HepG2 (cell line): ENCODE data around the gene GSDMA. TPM values are rescaled to one million over a fixed set of nuclear protein-coding genes. Genes with fewer than 3 reads are reported as not detected.

Experiments
- CEBPG ChIP-seq: IDR thresholded peaks from 2 replicates; pipeline ENCODE4 v1.6.1; 2016
- E2F1 ChIP-seq: sonication (generic); formaldehyde crosslinking; IDR thresholded peaks from 2 replicates; pipeline ENCODE4 v1.5.0; 2020; ENCODE audit warnings: missing genetic modification reagents
- FLYWCH1 ChIP-seq: sonication (generic); formaldehyde crosslinking; IDR thresholded peaks from 2 replicates; pipeline ENCODE4 v1.8.1; 2023; ENCODE audit warnings: mild to moderate bottlenecking, missing genetic modification reagents
- GATAD1 ChIP-seq: IDR thresholded peaks from 2 replicates; pipeline ENCODE4 v1.6.1; 2016; ENCODE audit warnings: missing genetic modification reagents, missing compliant biosample characterization
- HNF4A ChIP-seq: sonication (generic); formaldehyde crosslinking; IDR thresholded peaks from 2 replicates; pipeline ENCODE4 v1.4.0; 2020; ENCODE audit warnings: missing genetic modification reagents
- JUN ChIP-seq: sonication (generic); formaldehyde crosslinking; IDR thresholded peaks from 2 replicates; pipeline ENCODE4 v1.4.0; 2020; ENCODE audit warnings: mild to moderate bottlenecking, missing genetic modification reagents
- KDM3A ChIP-seq: IDR thresholded peaks from 2 replicates; pipeline ENCODE4 v1.6.1; 2018; ENCODE audit warnings: low read depth, missing compliant biosample characterization
- KLF12 ChIP-seq: sonication (generic); formaldehyde crosslinking; IDR thresholded peaks from 2 replicates; pipeline ENCODE4 v1.4.0; 2020; ENCODE audit warnings: missing genetic modification reagents, borderline replicate concordance
- MAZ ChIP-seq, 2 experiments: sonication (generic) in 1 of 2; formaldehyde crosslinking in 1 of 2; IDR thresholded peaks; 2 replicates each; pipeline versions ENCODE4 v1.5.0 to v1.6.1; 2012 to 2020; ENCODE audit warnings: low read depth in 2 of 2, mild to moderate bottlenecking in 2 of 2, borderline replicate concordance in 1 of 2, improper control_type of control experiment in 1 of 2, low read length in 1 of 2, missing genetic modification reagents in 1 of 2, moderate library complexity in 1 of 2
- MED1 ChIP-seq: sonication (generic); formaldehyde crosslinking; IDR thresholded peaks from 2 replicates; pipeline ENCODE4 v1.4.0; 2020; ENCODE audit warnings: missing genetic modification reagents
- MTA1 ChIP-seq: sonication (generic); formaldehyde crosslinking; IDR thresholded peaks from 2 replicates; pipeline ENCODE4 v1.4.0; 2020; ENCODE audit warnings: missing genetic modification reagents, mild to moderate bottlenecking, borderline replicate concordance
- ONECUT2 ChIP-seq: sonication (generic); formaldehyde crosslinking; IDR thresholded peaks from 2 replicates; pipeline ENCODE4 v1.4.0; 2020; ENCODE audit warnings: missing genetic modification reagents
- TERF1 ChIP-seq: sonication (generic); formaldehyde crosslinking; IDR thresholded peaks from 2 replicates; pipeline ENCODE4 v1.8.0; 2022; ENCODE audit warnings: mild to moderate bottlenecking, missing genetic modification reagents, moderate library complexity
- ZFP37 ChIP-seq: sonication (generic); formaldehyde crosslinking; IDR thresholded peaks from 2 replicates; pipeline ENCODE4 v1.4.0; 2020; ENCODE audit warnings: missing genetic modification reagents, borderline replicate concordance
- ZNF563 ChIP-seq: sonication (generic); formaldehyde crosslinking; IDR thresholded peaks from 2 replicates; pipeline ENCODE4 v1.8.0; 2022; ENCODE audit warnings: mild to moderate bottlenecking, moderate library complexity, missing genetic modification reagents
- ZNF619 ChIP-seq: sonication (generic); formaldehyde crosslinking; IDR thresholded peaks from 2 replicates; pipeline ENCODE4 v1.4.0; 2020; ENCODE audit warnings: mild to moderate bottlenecking, missing genetic modification reagents
- ZNF672 ChIP-seq: sonication (generic); formaldehyde crosslinking; IDR thresholded peaks from 2 replicates; pipeline ENCODE4 v1.8.1; 2022; ENCODE audit warnings: missing genetic modification reagents
- ZNF816 ChIP-seq: sonication (generic); formaldehyde crosslinking; IDR thresholded peaks from 2 replicates; pipeline ENCODE4 v1.8.0; 2022; ENCODE audit warnings: missing genetic modification reagents, mild to moderate bottlenecking, borderline replicate concordance
- polyA plus RNA-seq, 8 experiments: library from polyadenylated mRNA; depleted of rRNA in 3 of 8; stranded (reverse) in 7 of 8; unstranded in 1 of 8; fragments of >200 nt; fragmentation: Illumina TruSeq in 4 of 8; extraction: Trizol in 4 of 8; gene quantifications; 2 replicates each; pipeline versions ENCODE4 v1.2.1 to v1.2.3, GENCODE V29; 2011 to 2016; ENCODE audit warnings: low read depth in 4 of 8, missing spikeins in 1 of 8, mixed read lengths in 1 of 8; ENCODE audit not compliant: insufficient read depth in 1 of 8
- total RNA-seq, 5 experiments: library from RNA; depleted of rRNA; stranded (reverse); fragments of >200 nt; fragmentation: Illumina TruSeq; extraction: Trizol; gene quantifications; 2 replicates each; pipeline ENCODE4 v1.2.3, GENCODE V29; 2016; ENCODE audit warnings: low read depth in 1 of 5
- TF ChIP-seq, protein P1 (sequence below): sonication (generic); formaldehyde crosslinking; IDR thresholded peaks from 2 replicates; pipeline ENCODE4 v1.4.0; 2020; ENCODE audit warnings: missing genetic modification reagents, borderline replicate concordance
- TF ChIP-seq, protein P2 (sequence below): sonication (generic); formaldehyde crosslinking; IDR thresholded peaks from 2 replicates; pipeline ENCODE4 v1.5.0; 2020; ENCODE audit warnings: missing genetic modification reagents
- TF ChIP-seq, protein P3 (sequence below): sonication (generic); formaldehyde crosslinking; conservative IDR thresholded peaks from 2 replicates; pipeline ENCODE4 v1.4.0; 2020; ENCODE audit warnings: missing genetic modification reagents
- TF ChIP-seq, protein P4 (sequence below): sonication (generic); formaldehyde crosslinking; IDR thresholded peaks from 2 replicates; pipeline ENCODE4 v1.4.0; 2020; ENCODE audit warnings: missing genetic modification reagents

The GSDMA gene
- total and polyA plus RNA-seq, 2 of the 13 experiments (the other 11 are each of a cell fraction or from before 2014, with no cell fraction given), result not detected

- TF ChIP-seq, protein P1, sequence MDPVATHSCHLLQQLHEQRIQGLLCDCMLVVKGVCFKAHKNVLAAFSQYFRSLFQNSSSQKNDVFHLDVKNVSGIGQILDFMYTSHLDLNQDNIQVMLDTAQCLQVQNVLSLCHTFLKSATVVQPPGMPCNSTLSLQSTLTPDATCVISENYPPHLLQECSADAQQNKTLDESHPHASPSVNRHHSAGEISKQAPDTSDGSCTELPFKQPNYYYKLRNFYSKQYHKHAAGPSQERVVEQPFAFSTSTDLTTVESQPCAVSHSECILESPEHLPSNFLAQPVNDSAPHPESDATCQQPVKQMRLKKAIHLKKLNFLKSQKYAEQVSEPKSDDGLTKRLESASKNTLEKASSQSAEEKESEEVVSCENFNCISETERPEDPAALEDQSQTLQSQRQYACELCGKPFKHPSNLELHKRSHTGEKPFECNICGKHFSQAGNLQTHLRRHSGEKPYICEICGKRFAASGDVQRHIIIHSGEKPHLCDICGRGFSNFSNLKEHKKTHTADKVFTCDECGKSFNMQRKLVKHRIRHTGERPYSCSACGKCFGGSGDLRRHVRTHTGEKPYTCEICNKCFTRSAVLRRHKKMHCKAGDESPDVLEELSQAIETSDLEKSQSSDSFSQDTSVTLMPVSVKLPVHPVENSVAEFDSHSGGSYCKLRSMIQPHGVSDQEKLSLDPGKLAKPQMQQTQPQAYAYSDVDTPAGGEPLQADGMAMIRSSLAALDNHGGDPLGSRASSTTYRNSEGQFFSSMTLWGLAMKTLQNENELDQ, result no peak
- TF ChIP-seq, protein P2, sequence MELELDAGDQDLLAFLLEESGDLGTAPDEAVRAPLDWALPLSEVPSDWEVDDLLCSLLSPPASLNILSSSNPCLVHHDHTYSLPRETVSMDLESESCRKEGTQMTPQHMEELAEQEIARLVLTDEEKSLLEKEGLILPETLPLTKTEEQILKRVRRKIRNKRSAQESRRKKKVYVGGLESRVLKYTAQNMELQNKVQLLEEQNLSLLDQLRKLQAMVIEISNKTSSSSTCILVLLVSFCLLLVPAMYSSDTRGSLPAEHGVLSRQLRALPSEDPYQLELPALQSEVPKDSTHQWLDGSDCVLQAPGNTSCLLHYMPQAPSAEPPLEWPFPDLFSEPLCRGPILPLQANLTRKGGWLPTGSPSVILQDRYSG (CRISPR knock-in tag), result 0 out of 2 replicates have a peak, but pooled peaks have one; percentile 51
- TF ChIP-seq ZFP37 (CRISPR knock-in tag) (0 out of 2 replicates have a peak, but pooled peaks have one; percentile 69), MED1 (peak; percentile 22; the same call in 1 of the 2 replicates), KDM3A (CRISPR knock-in tag) (no peak), JUN (CRISPR knock-in tag) (no peak), TERF1 (CRISPR knock-in tag) (no peak), KLF12 (CRISPR knock-in tag) (0 out of 2 replicates have a peak, but pooled peaks have one; percentile 27), GATAD1 (CRISPR knock-in tag) (no peak), E2F1 (CRISPR knock-in tag) (0 out of 2 replicates have a peak, but pooled peaks have one; percentile 14), HNF4A (CRISPR knock-in tag) (0 out of 2 replicates have a peak, but pooled peaks have one; percentile 7), FLYWCH1 (CRISPR knock-in tag) (no peak), ONECUT2 (CRISPR knock-in tag) (peak; percentile 65; the same call in 1 of the 2 replicates), MAZ (IDR thresholded peaks at IDR 0.05; ENCODE audit: borderline replicate concordance, low read depth, low read length) (no peak), MAZ (CRISPR knock-in tag; IDR thresholded peaks at IDR 0.05; ENCODE audit: low read depth) (no peak), MTA1 (CRISPR knock-in tag) (no peak), ZNF619 (CRISPR knock-in tag) (no peak), ZNF563 (no peak), ZNF816 (CRISPR knock-in tag) (no peak), CEBPG (CRISPR knock-in tag) (peak; percentile 44), ZNF672 (CRISPR knock-in tag) (no peak)
- TF ChIP-seq, protein P3, sequence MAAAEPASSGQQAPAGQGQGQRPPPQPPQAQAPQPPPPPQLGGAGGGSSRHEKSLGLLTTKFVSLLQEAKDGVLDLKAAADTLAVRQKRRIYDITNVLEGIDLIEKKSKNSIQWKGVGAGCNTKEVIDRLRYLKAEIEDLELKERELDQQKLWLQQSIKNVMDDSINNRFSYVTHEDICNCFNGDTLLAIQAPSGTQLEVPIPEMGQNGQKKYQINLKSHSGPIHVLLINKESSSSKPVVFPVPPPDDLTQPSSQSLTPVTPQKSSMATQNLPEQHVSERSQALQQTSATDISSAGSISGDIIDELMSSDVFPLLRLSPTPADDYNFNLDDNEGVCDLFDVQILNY, result no peak
- TF ChIP-seq, protein P4, sequence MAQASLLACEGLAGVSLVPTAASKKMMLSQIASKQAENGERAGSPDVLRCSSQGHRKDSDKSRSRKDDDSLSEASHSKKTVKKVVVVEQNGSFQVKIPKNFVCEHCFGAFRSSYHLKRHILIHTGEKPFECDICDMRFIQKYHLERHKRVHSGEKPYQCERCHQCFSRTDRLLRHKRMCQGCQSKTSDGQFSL, result 0 out of 2 replicates have a peak, but pooled peaks have one; percentile 44
These were observed 19.1 kb downstream of the GSDMA start (continued) for GRCh38 chr17:39981766-39982375.
